HEK293 (cell line): Measurements from ENCODE around the gene MSMP.

Source experiments
- GLIS1 ChIP-seq: fragments of 450-650 bp; formaldehyde crosslinking; IDR thresholded peaks from 2 replicates; pipeline ENCODE4 v1.5.1; 2016; ENCODE audit warnings: missing biosample characterization, missing genetic modification characterization
- GLIS2 ChIP-seq: fragments of 450-650 bp; formaldehyde crosslinking; IDR thresholded peaks from 2 replicates; pipeline ENCODE4 v1.5.1; 2016; ENCODE audit warnings: missing biosample characterization, missing genetic modification characterization
- HOXC10 ChIP-seq: sonication (generic); formaldehyde crosslinking; IDR thresholded peaks from 2 replicates; pipeline ENCODE4 v1.8.1; 2023; ENCODE audit warnings: mild to moderate bottlenecking, missing genetic modification reagents
- PATZ1 ChIP-seq: fragments of 450-650 bp; formaldehyde crosslinking; IDR thresholded peaks from 2 replicates; pipeline ENCODE4 v1.5.1; 2016; ENCODE audit warnings: missing biosample characterization, missing genetic modification characterization
- TCF7L2 ChIP-seq: IDR thresholded peaks from 2 replicates; pipeline ENCODE4 v1.6.1; 2011; ENCODE audit warnings: low read depth, mild to moderate bottlenecking, inconsistent platforms, low read length, moderate library complexity, borderline replicate concordance
- ZBTB10 ChIP-seq: fragments of 450-650 bp; formaldehyde crosslinking; IDR thresholded peaks from 2 replicates; pipeline ENCODE4 v1.5.1; 2016; ENCODE audit warnings: missing biosample characterization, missing genetic modification characterization
- ZBTB17 ChIP-seq: fragments of 450-650 bp; formaldehyde crosslinking; IDR thresholded peaks from 2 replicates; pipeline ENCODE4 v1.5.1; 2016; ENCODE audit warnings: missing biosample characterization, missing genetic modification characterization
- ZBTB21 ChIP-seq: fragments of 450-650 bp; formaldehyde crosslinking; IDR thresholded peaks from 2 replicates; pipeline ENCODE4 v1.5.1; 2017; ENCODE audit warnings: missing biosample characterization, missing genetic modification characterization
- ZBTB26 ChIP-seq: fragments of 450-650 bp; formaldehyde crosslinking; optimal IDR thresholded peaks from 2 replicates; pipeline ENCODE3; 2016; ENCODE audit warnings: missing biosample characterization, mild to moderate bottlenecking, missing genetic modification characterization
- ZBTB48 ChIP-seq: fragments of 450-650 bp; formaldehyde crosslinking; IDR thresholded peaks from 2 replicates; pipeline ENCODE4 v1.5.1; 2016; ENCODE audit warnings: missing biosample characterization, missing genetic modification characterization
- ZFP41 ChIP-seq: fragments of 450-650 bp; formaldehyde crosslinking; IDR thresholded peaks from 2 replicates; pipeline ENCODE4 v1.5.1; 2016; ENCODE audit warnings: missing biosample characterization, missing genetic modification characterization, borderline replicate concordance
- ZIC2 ChIP-seq: fragments of 450-650 bp; formaldehyde crosslinking; IDR thresholded peaks from 2 replicates; pipeline ENCODE4 v1.5.1; 2016; ENCODE audit warnings: missing biosample characterization, missing genetic modification characterization
- ZNF10 ChIP-seq: fragments of 450-650 bp; formaldehyde crosslinking; IDR thresholded peaks from 2 replicates; pipeline ENCODE4 v1.5.1; 2017; ENCODE audit warnings: missing biosample characterization, missing genetic modification characterization
- ZNF112 ChIP-seq: fragments of 450-650 bp; formaldehyde crosslinking; IDR thresholded peaks from 2 replicates; pipeline ENCODE4 v1.5.0; 2017; ENCODE audit warnings: missing biosample characterization, missing genetic modification characterization
- ZNF221 ChIP-seq: fragments of 450-650 bp; formaldehyde crosslinking; IDR thresholded peaks from 2 replicates; pipeline ENCODE4 v1.5.1; 2017; ENCODE audit warnings: missing biosample characterization, missing genetic modification characterization, borderline replicate concordance
- ZNF335 ChIP-seq: fragments of 450-650 bp; formaldehyde crosslinking; conservative IDR thresholded peaks from 2 replicates; pipeline ENCODE4 v1.5.1; 2016; ENCODE audit warnings: missing biosample characterization, missing genetic modification characterization
- ZNF398 ChIP-seq: fragments of 450-650 bp; formaldehyde crosslinking; IDR thresholded peaks from 2 replicates; pipeline ENCODE4 v1.5.1; 2017; ENCODE audit warnings: missing biosample characterization, missing genetic modification characterization
- ZNF521 ChIP-seq: fragments of 450-650 bp; formaldehyde crosslinking; IDR thresholded peaks from 2 replicates; pipeline ENCODE4 v1.5.1; 2017; ENCODE audit warnings: missing biosample characterization, mild to moderate bottlenecking, missing genetic modification characterization
- ZNF629 ChIP-seq: fragments of 450-650 bp; formaldehyde crosslinking; IDR thresholded peaks from 2 replicates; pipeline ENCODE4 v1.5.1; 2017; ENCODE audit warnings: missing biosample characterization, missing genetic modification characterization
- ZNF76 ChIP-seq: fragments of 450-650 bp; formaldehyde crosslinking; IDR thresholded peaks from 2 replicates; pipeline ENCODE4; 2016; ENCODE audit warnings: low read depth, missing biosample characterization, missing genetic modification characterization, borderline replicate concordance

The MSMP gene

GRCh38 chr9:35757226-35757891, 3.3 kb upstream of the MSMP start (continued):
- 0 out of 2 replicates have a peak, but pooled peaks have one; percentile 6 for TF ChIP-seq PATZ1 (tag by site-specific recombination)
- TF ChIP-seq ZFP41 (tag by site-specific recombination), result no peak
- no peak for TF ChIP-seq ZNF221 (tag by site-specific recombination)
- peak; percentile 90 for TF ChIP-seq ZNF398 (tag by site-specific recombination)
- TF ChIP-seq ZBTB21 (tag by site-specific recombination), result 0 out of 2 replicates have a peak, but pooled peaks have one; percentile 25
- TF ChIP-seq ZNF335, result peak; percentile 68; the same call in 1 of the 2 replicates
- TF ChIP-seq GLIS2 (tag by site-specific recombination), result peak; percentile 61
- TF ChIP-seq ZBTB26, result peak; percentile 37
- peak; percentile 54; the same call in 1 of the 2 replicates for TF ChIP-seq ZBTB10 (tag by site-specific recombination)
- 0 out of 2 replicates have a peak, but pooled peaks have one; percentile 18 for TF ChIP-seq ZIC2 (tag by site-specific recombination)
- TF ChIP-seq ZNF112 (tag by site-specific recombination), result no peak
- TF ChIP-seq GLIS1 (tag by site-specific recombination), result peak; percentile 35; the same call in 1 of the 2 replicates
- peak; percentile 71 for TF ChIP-seq ZBTB17 (tag by site-specific recombination)
- TF ChIP-seq ZNF629, result peak; percentile 58
- no peak for TF ChIP-seq ZNF10 (tag by site-specific recombination)
- TF ChIP-seq ZBTB48, result peak; percentile 85
- TF ChIP-seq TCF7L2, result no peak
- TF ChIP-seq ZNF521 (tag by site-specific recombination), result no peak
- peak; percentile 50; the same call in 1 of the 2 replicates for TF ChIP-seq ZNF76 (tag by site-specific recombination)
- no peak for TF ChIP-seq HOXC10 (CRISPR knock-in tag)
